Loucy (cell line): ENCODE measurements around the gene HDC.

Experiments
- EZH2phosphoT487 ChIP-seq: fragments of 200-600 bp; IDR thresholded peaks from 2 replicates; pipeline ENCODE4 v1.6.1; 2018; ENCODE audit warnings: antibody characterized with exemption, mild to moderate bottlenecking, moderate library complexity, borderline replicate concordance
- TF ChIP-seq, protein P1 (sequence below): fragments of 200-600 bp; sonication (generic); conservative IDR thresholded peaks from 2 replicates; pipeline ENCODE4 v1.5.1; 2014; ENCODE audit warnings: mild to moderate bottlenecking, antibody characterized with exemption, low read length

DNA sequence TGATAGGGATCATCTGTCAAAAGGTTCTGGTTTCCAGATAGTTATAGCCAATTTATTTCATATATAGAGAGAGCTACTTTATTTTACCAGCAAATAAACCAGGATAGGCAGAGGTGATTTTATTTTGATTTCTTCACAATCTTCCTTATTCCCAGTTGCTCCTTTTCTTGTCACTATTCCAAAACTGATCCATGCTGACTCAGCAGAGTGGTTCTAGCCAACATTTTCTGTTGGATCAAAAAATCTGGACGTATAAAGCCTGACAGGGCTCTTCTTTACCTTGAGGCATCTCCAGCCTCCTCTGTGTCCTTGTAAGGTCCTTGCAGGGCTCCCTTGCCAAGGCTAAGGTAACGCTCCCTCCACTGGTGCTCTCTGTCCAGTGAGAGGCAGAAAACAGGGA, 15.8 kb downstream of the HDC start:
- TF ChIP-seq, protein P1, sequence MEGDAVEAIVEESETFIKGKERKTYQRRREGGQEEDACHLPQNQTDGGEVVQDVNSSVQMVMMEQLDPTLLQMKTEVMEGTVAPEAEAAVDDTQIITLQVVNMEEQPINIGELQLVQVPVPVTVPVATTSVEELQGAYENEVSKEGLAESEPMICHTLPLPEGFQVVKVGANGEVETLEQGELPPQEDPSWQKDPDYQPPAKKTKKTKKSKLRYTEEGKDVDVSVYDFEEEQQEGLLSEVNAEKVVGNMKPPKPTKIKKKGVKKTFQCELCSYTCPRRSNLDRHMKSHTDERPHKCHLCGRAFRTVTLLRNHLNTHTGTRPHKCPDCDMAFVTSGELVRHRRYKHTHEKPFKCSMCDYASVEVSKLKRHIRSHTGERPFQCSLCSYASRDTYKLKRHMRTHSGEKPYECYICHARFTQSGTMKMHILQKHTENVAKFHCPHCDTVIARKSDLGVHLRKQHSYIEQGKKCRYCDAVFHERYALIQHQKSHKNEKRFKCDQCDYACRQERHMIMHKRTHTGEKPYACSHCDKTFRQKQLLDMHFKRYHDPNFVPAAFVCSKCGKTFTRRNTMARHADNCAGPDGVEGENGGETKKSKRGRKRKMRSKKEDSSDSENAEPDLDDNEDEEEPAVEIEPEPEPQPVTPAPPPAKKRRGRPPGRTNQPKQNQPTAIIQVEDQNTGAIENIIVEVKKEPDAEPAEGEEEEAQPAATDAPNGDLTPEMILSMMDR: no peak
- no peak for TF ChIP-seq EZH2phosphoT487
